Measurements from ENCODE around the gene ISG20. TPM values are rescaled to one million over a fixed set of nuclear protein-coding genes. Genes with fewer than 3 reads are reported as not detected.

Gene ISG20
- total RNA-seq, 1 experiment from 2014 or later, result 9.7 TPM

DNA sequence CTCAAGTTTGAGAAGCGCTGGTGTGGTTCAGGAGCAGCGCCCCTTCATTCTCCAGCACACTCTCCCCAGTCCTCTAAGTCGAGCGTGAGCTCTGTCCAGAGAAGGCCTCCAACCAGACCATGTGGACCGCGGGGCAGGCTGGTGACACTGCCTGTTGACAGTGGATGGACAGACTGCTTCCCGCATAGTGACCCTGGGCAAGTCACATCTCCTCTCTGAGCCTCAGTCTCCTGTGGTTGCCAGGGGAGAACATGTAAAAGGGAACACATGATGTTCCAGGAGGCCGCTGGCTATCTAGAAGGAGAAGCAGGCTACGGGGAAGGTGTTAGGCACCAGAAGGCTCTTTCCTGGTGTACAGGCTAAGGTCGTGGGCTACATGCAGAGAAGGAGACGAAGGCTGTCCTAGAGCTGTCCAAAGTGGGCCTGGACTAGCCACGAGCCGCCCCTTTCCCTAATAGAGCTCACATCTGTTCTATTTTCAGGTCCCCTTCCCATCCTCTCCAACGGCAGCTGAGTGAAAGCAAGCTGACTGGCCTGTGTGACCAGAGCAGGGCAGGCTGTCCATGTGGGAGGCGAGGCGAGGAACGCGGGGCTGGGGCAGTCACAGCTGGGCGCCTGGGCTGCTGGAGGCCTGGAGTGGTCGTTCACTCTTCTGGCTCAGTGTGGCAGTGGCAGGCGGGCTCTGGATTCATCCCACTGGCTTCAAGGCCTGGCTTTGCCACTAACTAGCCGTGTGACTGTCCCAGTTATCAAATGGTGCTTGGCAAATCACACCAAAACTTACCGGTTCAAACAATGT is 11.1 kb downstream of the ISG20 start:
- Mint-ChIP-seq H3K27me3 (ENCODE audit: insufficient read depth, unreplicated experiment) (no peaks in the 10 kb centered on the region), H3K9me3 (ENCODE audit: unreplicated experiment) (no peaks in the 10 kb centered on the region), H3K27ac (ENCODE audit: low read depth, unreplicated experiment) (no peak overlapping the region), H3K4me1 (ENCODE audit: insufficient read depth, unreplicated experiment) (peaks cover 30% of the 10 kb centered on the region), H3K4me3 (ENCODE audit: unreplicated experiment) (no peak overlapping the region), H3K36me3 (ENCODE audit: insufficient read depth, unreplicated experiment) (no peaks in the 10 kb centered on the region)
- BruUV-seq (replicated peaks), result no TSS peak
- ChIA-PET CTCF (interaction anchor here (5.5 kb wide), 1 partner anchor 7 kb away, joined by 29 read pairs; no protein-coding TSS in a partner anchor), POLR2A (no interaction called here)
- no peak for DNase-seq (ENCODE audit: unreplicated experiment)
- intact Hi-C loops (cut with micrococcal nuclease), result loop anchor here (10.0 kb wide), 1 partner anchor 155 kb away; the partner anchor contains the start of gene ACAN
- TF ChIP-seq, protein P1, sequence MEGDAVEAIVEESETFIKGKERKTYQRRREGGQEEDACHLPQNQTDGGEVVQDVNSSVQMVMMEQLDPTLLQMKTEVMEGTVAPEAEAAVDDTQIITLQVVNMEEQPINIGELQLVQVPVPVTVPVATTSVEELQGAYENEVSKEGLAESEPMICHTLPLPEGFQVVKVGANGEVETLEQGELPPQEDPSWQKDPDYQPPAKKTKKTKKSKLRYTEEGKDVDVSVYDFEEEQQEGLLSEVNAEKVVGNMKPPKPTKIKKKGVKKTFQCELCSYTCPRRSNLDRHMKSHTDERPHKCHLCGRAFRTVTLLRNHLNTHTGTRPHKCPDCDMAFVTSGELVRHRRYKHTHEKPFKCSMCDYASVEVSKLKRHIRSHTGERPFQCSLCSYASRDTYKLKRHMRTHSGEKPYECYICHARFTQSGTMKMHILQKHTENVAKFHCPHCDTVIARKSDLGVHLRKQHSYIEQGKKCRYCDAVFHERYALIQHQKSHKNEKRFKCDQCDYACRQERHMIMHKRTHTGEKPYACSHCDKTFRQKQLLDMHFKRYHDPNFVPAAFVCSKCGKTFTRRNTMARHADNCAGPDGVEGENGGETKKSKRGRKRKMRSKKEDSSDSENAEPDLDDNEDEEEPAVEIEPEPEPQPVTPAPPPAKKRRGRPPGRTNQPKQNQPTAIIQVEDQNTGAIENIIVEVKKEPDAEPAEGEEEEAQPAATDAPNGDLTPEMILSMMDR (IDR thresholded peaks at IDR 0.05; ENCODE audit: unreplicated experiment), result no peak

DNA sequence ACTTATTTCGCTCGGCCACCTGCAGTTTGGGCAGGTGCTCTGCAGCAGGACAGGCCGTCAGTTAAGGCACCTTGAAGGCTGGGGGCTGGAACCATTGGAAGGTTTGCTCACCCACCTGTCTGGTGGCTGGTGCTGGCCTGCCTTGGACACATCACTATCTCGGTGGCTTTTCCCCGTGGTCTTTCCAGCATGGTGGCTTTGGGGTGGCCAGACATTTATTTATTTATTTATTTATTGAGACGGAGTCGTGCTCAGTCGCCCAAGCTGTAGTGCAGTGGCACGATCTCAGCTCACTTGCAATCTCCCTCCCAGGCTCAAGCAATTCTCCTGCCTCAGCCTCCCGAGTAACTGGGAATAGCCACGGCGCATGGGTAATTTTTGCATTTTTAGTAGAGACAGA is 11.7 kb downstream of the ISG20 start:
- Mint-ChIP-seq H3K9me3 (ENCODE audit: unreplicated experiment) (no peaks in the 10 kb centered on the region), H3K27ac (ENCODE audit: low read depth, unreplicated experiment) (no peak overlapping the region), H3K4me1 (ENCODE audit: insufficient read depth, unreplicated experiment) (peaks cover 30% of the 10 kb centered on the region), H3K4me3 (ENCODE audit: unreplicated experiment) (no peak overlapping the region), H3K36me3 (ENCODE audit: insufficient read depth, unreplicated experiment) (no peaks in the 10 kb centered on the region), H3K27me3 (ENCODE audit: insufficient read depth, unreplicated experiment) (no peaks in the 10 kb centered on the region)
- BruUV-seq (replicated peaks), result no TSS peak
- ChIA-PET CTCF (no interaction called here), POLR2A (no interaction called here)
- no peak for DNase-seq (ENCODE audit: unreplicated experiment)
- intact Hi-C loops (cut with micrococcal nuclease), result loop anchor here (10.0 kb wide), 1 partner anchor 154 kb away; the partner anchor contains the start of gene ACAN
- TF ChIP-seq, protein P1 (IDR thresholded peaks at IDR 0.05; ENCODE audit: unreplicated experiment), result no peak

DNA sequence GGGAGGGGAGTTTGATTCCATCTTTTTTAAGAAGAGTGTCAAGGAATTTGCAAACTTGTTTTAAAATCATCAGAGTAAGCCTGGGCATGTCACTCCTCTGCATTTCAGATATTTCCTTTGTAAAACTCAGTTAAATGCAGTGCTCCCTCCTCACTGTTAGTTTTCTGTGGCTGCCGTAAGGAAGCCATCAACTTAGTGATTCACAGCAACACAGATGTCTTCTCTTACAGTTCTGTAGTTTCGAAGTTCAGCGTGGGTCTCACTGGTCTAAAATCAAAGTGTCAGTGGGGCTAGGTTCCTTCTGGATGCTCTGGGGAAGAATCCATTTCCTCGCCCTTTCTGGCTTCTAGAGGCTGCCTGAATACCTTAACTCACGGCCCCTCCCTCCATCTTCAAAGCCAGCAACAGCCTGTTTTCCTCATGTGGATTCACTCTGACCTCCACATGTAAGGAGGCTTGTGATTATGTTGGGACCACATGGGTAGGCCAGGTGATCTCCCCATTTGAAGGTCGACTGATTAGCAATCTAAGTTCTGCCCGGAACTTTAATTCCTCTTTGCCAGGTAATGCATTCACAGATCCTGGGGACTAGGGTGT is 12.4 kb downstream of the ISG20 start:
- no peaks in the 10 kb centered on the region for H3K9me3 Mint-ChIP-seq (ENCODE audit: unreplicated experiment)
- H3K27me3 Mint-ChIP-seq (ENCODE audit: insufficient read depth, unreplicated experiment), result no peaks in the 10 kb centered on the region
- intact Hi-C loops (cut with micrococcal nuclease), result loop anchor here (10.0 kb wide), 1 partner anchor 154 kb away; the partner anchor contains the start of gene ACAN
- no peaks in the 10 kb centered on the region for H3K36me3 Mint-ChIP-seq (ENCODE audit: insufficient read depth, unreplicated experiment)
- TF ChIP-seq, protein P1 (IDR thresholded peaks at IDR 0.05; ENCODE audit: unreplicated experiment), result no peak
- H3K4me3 Mint-ChIP-seq (ENCODE audit: unreplicated experiment), result no peak overlapping the region
- H3K27ac Mint-ChIP-seq (ENCODE audit: low read depth, unreplicated experiment), result no peak overlapping the region
- DNase-seq (ENCODE audit: unreplicated experiment), result no peak
- BruUV-seq (replicated peaks), result no TSS peak
- CTCF ChIA-PET, result no interaction called here
- peaks cover 30% of the 10 kb centered on the region for H3K4me1 Mint-ChIP-seq (ENCODE audit: insufficient read depth, unreplicated experiment)
- POLR2A ChIA-PET, result no interaction called here

DNA sequence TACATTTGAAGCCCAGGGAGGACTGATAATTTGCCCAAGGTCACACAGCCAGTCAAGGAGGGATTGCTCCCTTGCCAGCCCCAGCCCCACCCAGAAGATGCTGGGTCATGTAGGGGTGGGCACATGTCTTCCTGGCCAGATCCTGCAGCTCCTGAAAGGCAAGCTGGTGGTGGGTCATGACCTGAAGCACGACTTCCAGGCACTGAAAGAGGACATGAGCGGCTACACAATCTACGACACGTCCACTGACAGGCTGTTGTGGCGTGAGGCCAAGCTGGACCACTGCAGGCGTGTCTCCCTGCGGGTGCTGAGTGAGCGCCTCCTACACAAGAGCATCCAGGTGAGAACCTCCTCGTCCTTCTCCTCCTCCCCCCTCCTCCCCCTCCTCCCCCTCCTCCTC is 13.2 kb downstream of the ISG20 start:
- Mint-ChIP-seq H3K4me1 (ENCODE audit: insufficient read depth, unreplicated experiment) (peaks cover 30% of the 10 kb centered on the region), H3K9me3 (ENCODE audit: unreplicated experiment) (no peaks in the 10 kb centered on the region), H3K27me3 (ENCODE audit: insufficient read depth, unreplicated experiment) (no peaks in the 10 kb centered on the region), H3K4me3 (ENCODE audit: unreplicated experiment) (no peak overlapping the region), H3K36me3 (ENCODE audit: insufficient read depth, unreplicated experiment) (no peaks in the 10 kb centered on the region), H3K27ac (ENCODE audit: low read depth, unreplicated experiment) (no peak overlapping the region)
- intact Hi-C loops (cut with micrococcal nuclease), result loop anchor here (10.0 kb wide), 1 partner anchor 153 kb away; the partner anchor contains the start of gene ACAN
- TF ChIP-seq, protein P1 (IDR thresholded peaks at IDR 0.05; ENCODE audit: unreplicated experiment), result no peak
- POLR2A ChIA-PET, result no interaction called here
- BruUV-seq (replicated peaks), result no TSS peak
- DNase-seq (ENCODE audit: unreplicated experiment), result no peak
- CTCF ChIA-PET, result interaction anchor here (0.5 kb wide), 1 partner anchor 172 kb away, joined by 3 read pairs; no protein-coding TSS in a partner anchor

All from MCF 10A (cell line).